HepG2 (cell line): ENCODE data around the gene SERPINA3. TPM values are rescaled to one million over a fixed set of nuclear protein-coding genes. Genes with fewer than 3 reads are reported as not detected.

Source experiments
- AGO1 ChIP-seq: fragments of 200-400 bp; formaldehyde crosslinking; IDR thresholded peaks from 2 replicates; pipeline ENCODE4 v1.6.1; 2017; ENCODE audit warnings: mild to moderate bottlenecking, low read depth, low read length, moderate library complexity; ENCODE audit not compliant: poor library complexity, severe bottlenecking
- DDIT3 ChIP-seq: sonication (generic); formaldehyde crosslinking; IDR thresholded peaks from 2 replicates; pipeline ENCODE4 v1.4.0; 2020; ENCODE audit warnings: mild to moderate bottlenecking, missing genetic modification reagents
- EZH2 ChIP-seq: conservative IDR thresholded peaks from 2 replicates; pipeline ENCODE4 v1.6.1; 2012; ENCODE audit warnings: mild to moderate bottlenecking, low read depth, low read length, moderate library complexity
- HDAC2 ChIP-seq: sonication (generic); formaldehyde crosslinking; IDR thresholded peaks from 2 replicates; pipeline ENCODE4 v1.4.0; 2020; ENCODE audit warnings: missing genetic modification reagents
- MLLT10 ChIP-seq: sonication (generic); formaldehyde crosslinking; IDR thresholded peaks from 2 replicates; pipeline ENCODE4 v1.4.0; 2020; ENCODE audit warnings: missing genetic modification reagents
- MYNN ChIP-seq: sonication (generic); formaldehyde crosslinking; IDR thresholded peaks from 2 replicates; pipeline ENCODE4 v1.4.0; 2020; ENCODE audit warnings: mild to moderate bottlenecking, low read depth, missing genetic modification reagents
- NFE2L1 ChIP-seq: sonication (generic); formaldehyde crosslinking; IDR thresholded peaks from 2 replicates; pipeline ENCODE4 v1.4.0; 2020; ENCODE audit warnings: missing genetic modification reagents, mild to moderate bottlenecking, borderline replicate concordance
- SALL1 ChIP-seq: sonication (generic); formaldehyde crosslinking; IDR thresholded peaks from 2 replicates; pipeline ENCODE4 v1.8.0; 2022; ENCODE audit warnings: mild to moderate bottlenecking, missing genetic modification reagents
- SP5 ChIP-seq: IDR thresholded peaks from 2 replicates; pipeline ENCODE4 v1.6.1; 2016; ENCODE audit warnings: low read depth, borderline replicate concordance
- TBX3 ChIP-seq: fragments of 450-650 bp; IDR thresholded peaks from 2 replicates; pipeline ENCODE4 v1.6.1; 2017; ENCODE audit warnings: antibody characterized with exemption, mild to moderate bottlenecking, inconsistent platforms, borderline replicate concordance
- ZBTB26 ChIP-seq: IDR thresholded peaks from 2 replicates; pipeline ENCODE4 v1.6.1; 2016; ENCODE audit warnings: missing compliant biosample characterization, missing genetic modification reagents, borderline replicate concordance
- ZNF407 ChIP-seq: sonication (generic); formaldehyde crosslinking; IDR thresholded peaks from one replicate; pipeline ENCODE4 v1.5.1; 2020; ENCODE audit warnings: mild to moderate bottlenecking, missing genetic modification reagents; ENCODE audit errors: not compliant biosample characterization
- ZNF432 ChIP-seq: sonication (generic); formaldehyde crosslinking; IDR thresholded peaks from 2 replicates; pipeline ENCODE4 v1.5.0; 2020; ENCODE audit warnings: missing genetic modification reagents, mild to moderate bottlenecking, borderline replicate concordance
- ZNF552 ChIP-seq: sonication (generic); formaldehyde crosslinking; IDR thresholded peaks from 2 replicates; pipeline ENCODE4 v1.9.0; 2022; ENCODE audit warnings: missing genetic modification reagents, mild to moderate bottlenecking, borderline replicate concordance
- ZNF563 ChIP-seq: sonication (generic); formaldehyde crosslinking; IDR thresholded peaks from 2 replicates; pipeline ENCODE4 v1.8.0; 2022; ENCODE audit warnings: mild to moderate bottlenecking, moderate library complexity, missing genetic modification reagents
- ZNF598 ChIP-seq: sonication (generic); formaldehyde crosslinking; IDR thresholded peaks from 2 replicates; pipeline ENCODE4 v1.5.1; 2020; ENCODE audit warnings: mild to moderate bottlenecking, missing genetic modification reagents, borderline replicate concordance
- ZNF775 ChIP-seq: sonication (generic); formaldehyde crosslinking; IDR thresholded peaks from 2 replicates; pipeline ENCODE4 v1.4.0; 2020; ENCODE audit warnings: missing genetic modification reagents, mild to moderate bottlenecking, moderate library complexity, borderline replicate concordance
- polyA plus RNA-seq, 8 experiments: library from polyadenylated mRNA; depleted of rRNA in 3 of 8; stranded (reverse) in 7 of 8; unstranded in 1 of 8; fragments of >200 nt; fragmentation: Illumina TruSeq in 4 of 8; extraction: Trizol in 4 of 8; gene quantifications; 2 replicates each; pipeline versions ENCODE4 v1.2.1 to v1.2.3, GENCODE V29; 2011 to 2016; ENCODE audit warnings: low read depth in 4 of 8, missing spikeins in 1 of 8, mixed read lengths in 1 of 8; ENCODE audit not compliant: insufficient read depth in 1 of 8
- total RNA-seq, 5 experiments: library from RNA; depleted of rRNA; stranded (reverse); fragments of >200 nt; fragmentation: Illumina TruSeq; extraction: Trizol; gene quantifications; 2 replicates each; pipeline ENCODE4 v1.2.3, GENCODE V29; 2016; ENCODE audit warnings: low read depth in 1 of 5

The SERPINA3 gene
- total and polyA plus RNA-seq, 2 of the 13 experiments (the other 11 are each of a cell fraction or from before 2014, with no cell fraction given), result 825 to 2,200 TPM

- TF ChIP-seq ZBTB26, result peak; percentile 88
- TF ChIP-seq ZNF598 (CRISPR knock-in tag), result 0 out of 2 replicates have a peak, but pooled peaks have one; percentile 77
- TF ChIP-seq ZNF775 (CRISPR knock-in tag), result 0 out of 2 replicates have a peak, but pooled peaks have one; percentile 63
- TF ChIP-seq AGO1, result no peak
- TF ChIP-seq ZNF407 (CRISPR knock-in tag), result peak; percentile 80
- no peak for TF ChIP-seq NFE2L1 (CRISPR knock-in tag)
- TF ChIP-seq DDIT3, result 0 out of 2 replicates have a peak, but pooled peaks have one; percentile 47
- peak; percentile 93 for TF ChIP-seq SP5 (CRISPR knock-in tag)
- no peak for TF ChIP-seq MLLT10 (CRISPR knock-in tag)
- TF ChIP-seq ZNF432 (CRISPR knock-in tag), result no peak
- peak; percentile 94 for TF ChIP-seq TBX3
- TF ChIP-seq MYNN (CRISPR knock-in tag), result no peak
- TF ChIP-seq ZNF563 (CRISPR knock-in tag), result no peak
- TF ChIP-seq EZH2, result no peak
- peak; percentile 99 for TF ChIP-seq SALL1
- TF ChIP-seq HDAC2 (CRISPR knock-in tag), result peak; percentile 98
- peak; percentile 95 for TF ChIP-seq ZNF552 (CRISPR knock-in tag)
Observed at GRCh38 chr14:94593749-94594431, 18.3 kb upstream of the SERPINA3 start (continued).
